Activated CD4-positive, alpha-beta memory T cell treated with anti-CD3 and anti-CD28 coated beads, Interleukin-2, amount 10 ng/mL, durations not matched to agents 7 days and 5 days (primary cell): Measurements from ENCODE around the gene FUOM. TPM values are rescaled to one million over a fixed set of nuclear protein-coding genes. Genes with fewer than 3 reads are reported as not detected.
A peak's percentile ranks its signal among the peaks of the same experiment; 100 is the strongest.
"Not testable (repeated sequence)": the region's sequence is repeated elsewhere in the genome, so short reads cannot be mapped to it uniquely, and the experiment has no call there.

Experiments
- CTCF ChIA-PET: fragments of 350-600 bp; sonication (Branson Sonifier 250); formaldehyde crosslinking; loops from one replicate; lab custom pipeline; 2021; ENCODE audit warnings: antibody characterized with exemption, inconsistent platforms; lab: Charles Lee
- POLR2A ChIA-PET: fragments of 350-600 bp; sonication (Branson Sonifier 250); formaldehyde crosslinking; loops from one replicate; lab custom pipeline; 2021; ENCODE audit warnings: antibody characterized with exemption; lab: Charles Lee
- DNase-seq: peaks from one replicate; pipeline ENCODE4 v3.0.0-alpha.2; 2020
- H3K27ac Mint-ChIP-seq: one replicate; pipeline ENCODE4 v1.8.0; 2021; ENCODE audit warnings: mild to moderate bottlenecking, mixed read lengths
- H3K27me3 Mint-ChIP-seq: one replicate; pipeline ENCODE4 v1.8.0; 2021; ENCODE audit warnings: mixed read lengths
- H3K36me3 Mint-ChIP-seq: one replicate; pipeline ENCODE4 v1.8.0; 2021; ENCODE audit warnings: low read depth, mixed read lengths
- H3K4me1 Mint-ChIP-seq: one replicate; pipeline ENCODE4 v1.8.0; 2021; ENCODE audit warnings: mixed read lengths
- H3K4me3 Mint-ChIP-seq: one replicate; pipeline ENCODE4 v1.8.0; 2021; ENCODE audit warnings: mild to moderate bottlenecking, mixed read lengths
- H3K9me3 Mint-ChIP-seq: one replicate; pipeline ENCODE4 v1.8.0; 2021; ENCODE audit warnings: mixed read lengths
- total RNA-seq, 2 experiments: library from RNA; stranded (reverse); gene quantifications; one replicate each; pipeline ENCODE4 v1.2.3, GENCODE V29; 2021

Gene FUOM
- total RNA-seq, 2 experiments from 2014 or later = 11.2 to 11.4 TPM

DNA sequence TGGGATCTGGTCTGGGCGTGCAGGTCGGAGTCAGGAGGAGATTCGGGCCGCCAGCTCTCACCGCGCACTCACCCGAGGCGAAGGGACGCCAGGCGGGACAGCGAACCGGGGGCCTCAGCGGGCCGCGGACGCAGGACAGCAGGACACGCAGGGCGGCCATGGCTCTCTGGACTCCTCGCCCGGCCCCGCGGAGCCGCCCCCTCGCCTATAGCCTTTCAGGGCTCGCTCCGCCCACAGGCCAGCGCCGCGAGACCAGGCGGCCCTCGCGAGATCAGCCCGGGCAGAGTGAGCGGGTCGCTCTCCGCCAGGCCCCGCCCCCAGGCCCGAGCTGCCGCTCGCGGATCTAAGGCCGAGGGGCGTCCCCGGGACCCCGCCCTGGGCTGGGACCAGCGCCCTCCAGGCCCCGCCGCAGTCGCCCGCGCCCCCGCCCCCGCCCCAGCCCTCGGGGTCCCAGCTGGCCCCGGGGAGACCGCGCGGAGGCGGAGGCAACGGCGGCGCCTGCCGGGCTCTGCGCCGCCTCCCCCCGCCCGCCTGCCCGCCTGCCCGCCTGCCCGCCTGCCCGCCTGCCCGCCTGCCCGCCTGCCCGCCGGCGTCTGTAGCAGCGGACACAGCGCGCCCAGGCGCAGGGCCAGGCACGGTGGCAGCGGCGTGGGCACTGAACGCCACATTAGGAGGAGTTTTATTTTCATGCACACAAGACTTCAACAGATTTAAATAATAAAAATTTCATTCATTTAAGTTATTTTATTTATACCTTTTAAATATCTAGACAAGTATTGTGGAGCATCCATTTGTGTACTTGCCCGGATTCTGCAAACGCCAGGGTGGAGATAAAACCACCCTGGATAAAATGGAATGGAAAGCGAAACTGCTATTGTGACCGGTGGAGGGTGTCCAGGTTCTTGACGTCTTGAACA, 15.6 kb upstream of the FUOM start, which contains the start of gene ECHS1:
Gene ECHS1, minus strand, starts transcription at position 181 of the 917 bp plus-strand sequence. Its CDS starts 21 bp downstream, at position 160.
- no peaks in the 10 kb centered on the region for H3K9me3 Mint-ChIP-seq
- peaks cover 8% of the 10 kb centered on the region for H3K27me3 Mint-ChIP-seq
- CTCF ChIA-PET = interaction anchor here (0.6 to 1.0 kb wide), 2 partner anchors 17 to 44 kb away, joined by 3 read pairs; no protein-coding TSS in a partner anchor
- peak within 1 kb of the TSS; percentile 73 for H3K4me3 Mint-ChIP-seq
- POLR2A ChIA-PET = interaction anchor here (1.0 to 1.8 kb wide), 7 partner anchors 12 to 21 kb away, joined by 3 to 12 read pairs (median 5); partner anchors contain the start of genes FUOM and MTG1
- peak within 1 kb of the TSS; percentile 21 for H3K27ac Mint-ChIP-seq
- peaks cover 24% of the 10 kb centered on the region for H3K4me1 Mint-ChIP-seq
- DNase-seq = peak; percentile 96
- peaks cover 4% of the 10 kb centered on the region for H3K36me3 Mint-ChIP-seq

- no peak for DNase-seq
- Mint-ChIP-seq H3K9me3 (no peaks in the 10 kb centered on the region), H3K36me3 (peaks cover 4% of the 10 kb centered on the region), H3K4me3 (peak overlapping the region; percentile 72), H3K4me1 (peaks cover 24% of the 10 kb centered on the region), H3K27me3 (peaks cover 8% of the 10 kb centered on the region), H3K27ac (no peak overlapping the region)
- ChIA-PET POLR2A (interaction anchor here (1.0 to 1.8 kb wide), 6 partner anchors 15 to 22 kb away, joined by 3 to 12 read pairs (median 5); partner anchors contain the start of genes FUOM and MTG1), CTCF (no interaction called here)
These were observed 14.7 kb upstream of the FUOM start for GRCh38 chr10:133372507-133372906.

DNA sequence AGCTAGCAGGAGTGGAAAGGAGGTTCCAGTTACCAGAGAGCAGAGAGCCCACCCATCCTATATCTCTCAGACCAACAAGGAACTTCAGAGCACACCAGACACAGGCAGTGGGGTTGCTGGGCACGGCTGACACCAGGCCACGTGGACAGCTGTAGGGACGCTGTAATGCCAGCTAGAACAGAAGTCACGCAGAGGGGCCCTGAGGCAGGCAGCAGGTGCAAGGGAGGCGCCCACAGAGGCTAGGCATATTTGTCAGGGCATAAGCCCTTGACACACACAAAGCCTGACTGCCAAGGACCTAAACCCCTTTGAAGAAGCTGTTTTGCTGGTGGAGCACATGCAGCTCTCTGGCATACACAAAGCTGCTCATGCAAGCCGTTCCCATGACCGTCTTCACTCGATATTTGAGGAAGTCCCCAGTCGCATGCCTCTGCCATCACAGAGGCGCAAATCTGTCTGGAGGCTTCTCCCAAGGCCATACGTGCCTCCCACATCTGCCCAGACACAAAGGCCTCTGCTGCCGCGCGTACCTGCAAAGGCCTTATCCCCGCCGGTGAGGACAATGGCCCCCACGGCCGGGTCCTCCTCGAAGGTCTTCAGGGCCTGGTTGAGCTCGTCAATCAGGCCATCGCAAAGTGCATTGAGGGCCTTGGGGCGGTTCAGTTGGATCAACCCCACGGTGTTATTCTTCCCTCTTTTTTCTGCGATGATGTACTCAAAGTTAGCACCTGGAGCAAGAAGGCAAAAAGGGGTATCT, 12.4 kb upstream of the FUOM start:
- Mint-ChIP-seq H3K27ac (no peak overlapping the region), H3K9me3 (no peaks in the 10 kb centered on the region), H3K27me3 (peaks cover 1% of the 10 kb centered on the region), H3K36me3 (peaks cover 4% of the 10 kb centered on the region), H3K4me3 (peak overlapping the region; percentile 38), H3K4me1 (peaks cover 17% of the 10 kb centered on the region)
- DNase-seq = no peak
- POLR2A ChIA-PET = interaction anchor here (1.3 to 1.4 kb wide), 2 partner anchors 9 to 20 kb away, joined by 3 to 4 read pairs; no protein-coding TSS in a partner anchor
- CTCF ChIA-PET = no interaction called here

DNA sequence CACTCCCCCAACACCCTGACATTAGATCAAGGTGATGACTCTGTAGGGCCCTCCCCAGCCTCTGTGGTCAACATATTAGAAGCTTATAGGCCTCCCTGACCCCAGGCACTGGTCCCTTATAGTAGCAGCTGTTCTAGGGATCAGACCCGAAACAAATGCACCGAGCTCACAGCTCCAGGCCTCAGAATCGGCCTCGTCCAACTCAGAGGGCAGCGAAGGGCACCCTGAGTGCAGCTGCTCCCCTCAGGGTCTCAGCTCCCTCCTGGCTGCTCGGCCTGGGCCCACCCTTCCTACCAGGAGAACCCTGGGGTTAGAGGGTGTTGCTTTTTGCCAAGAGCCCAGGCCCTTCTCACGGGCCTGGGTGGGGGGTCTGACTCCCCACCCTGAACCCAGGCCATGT, 10.3 kb upstream of the FUOM start:
- POLR2A ChIA-PET = no interaction called here
- Mint-ChIP-seq H3K36me3 (peaks cover 4% of the 10 kb centered on the region), H3K4me1 (peaks cover 8% of the 10 kb centered on the region), H3K27me3 (no peaks in the 10 kb centered on the region), H3K9me3 (no peaks in the 10 kb centered on the region), H3K4me3 (no peak overlapping the region), H3K27ac (no peak overlapping the region)
- DNase-seq = no peak
- CTCF ChIA-PET = interaction anchor here (0.8 kb wide), 1 partner anchor 38 kb away, joined by 3 read pairs; no protein-coding TSS in a partner anchor

DNA sequence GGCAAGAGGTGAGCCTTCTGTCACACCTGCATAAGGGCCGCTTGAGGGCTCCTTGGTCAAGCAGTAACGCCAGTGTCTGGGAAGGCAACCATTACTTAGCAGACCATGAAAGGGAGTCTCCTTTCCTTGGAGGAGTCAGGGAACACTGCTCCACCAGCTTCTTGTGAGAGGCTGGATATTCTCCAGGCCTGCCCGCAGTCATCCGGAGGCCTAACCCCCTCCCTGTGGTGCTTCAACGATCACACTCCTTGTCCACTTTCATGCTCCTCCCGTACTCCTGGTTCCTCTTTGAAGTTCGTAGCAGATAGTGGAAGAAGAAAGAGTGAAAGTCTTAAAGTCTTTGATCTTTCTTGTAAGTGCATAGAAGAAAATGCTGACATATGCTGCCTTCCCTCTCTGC, 9.6 kb upstream of the FUOM start:
- H3K27ac Mint-ChIP-seq, H3K4me3 Mint-ChIP-seq, DNase-seq, H3K27me3 Mint-ChIP-seq, POLR2A ChIA-PET, H3K36me3 Mint-ChIP-seq, H3K4me1 Mint-ChIP-seq, H3K9me3 Mint-ChIP-seq: not testable (repeated sequence)
- CTCF ChIA-PET = interaction anchor here (0.5 kb wide), 1 partner anchor 38 kb away, joined by 3 read pairs; no protein-coding TSS in a partner anchor

DNA sequence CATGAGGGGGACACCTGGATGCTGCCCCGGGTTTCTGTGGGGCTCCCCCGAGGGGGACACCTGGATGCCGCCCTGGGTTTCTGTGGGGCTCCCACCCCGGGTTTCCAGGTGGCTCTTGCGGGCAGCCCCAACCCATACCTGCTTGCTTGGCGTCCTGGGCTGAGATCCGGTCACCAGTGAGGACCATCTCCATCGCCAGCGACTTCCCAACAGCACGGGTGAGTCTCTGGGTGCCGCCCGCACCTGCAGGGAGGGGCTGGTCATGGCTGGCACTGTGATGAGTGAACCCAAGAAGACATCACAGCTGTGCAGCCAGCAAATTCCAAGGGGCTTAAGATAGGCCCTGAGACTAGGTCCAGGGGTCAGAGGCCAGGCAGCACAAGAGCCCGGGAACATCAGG, 8.9 kb upstream of the FUOM start:
- ChIA-PET POLR2A (no interaction called here), CTCF (interaction anchor here (0.5 kb wide), 1 partner anchor 37 kb away, joined by 3 read pairs; no protein-coding TSS in a partner anchor)
- DNase-seq = no peak
- Mint-ChIP-seq H3K4me1 (peaks cover 3% of the 10 kb centered on the region), H3K9me3 (no peaks in the 10 kb centered on the region), H3K36me3 (peaks cover 4% of the 10 kb centered on the region), H3K27me3 (no peaks in the 10 kb centered on the region), H3K27ac (no peak overlapping the region), H3K4me3 (no peak overlapping the region)

- DNase-seq = no peak
- H3K4me3 Mint-ChIP-seq = no peak overlapping the region
- POLR2A ChIA-PET = no interaction called here
- no peaks in the 10 kb centered on the region for H3K4me1 Mint-ChIP-seq
- H3K9me3 Mint-ChIP-seq = no peaks in the 10 kb centered on the region
- H3K27me3 Mint-ChIP-seq = no peaks in the 10 kb centered on the region
- H3K27ac Mint-ChIP-seq = no peak overlapping the region
- CTCF ChIA-PET = no interaction called here
- H3K36me3 Mint-ChIP-seq = peaks cover 4% of the 10 kb centered on the region
These were observed 8.3 kb upstream of the FUOM start for GRCh38 chr10:133366130-133366478.

DNA sequence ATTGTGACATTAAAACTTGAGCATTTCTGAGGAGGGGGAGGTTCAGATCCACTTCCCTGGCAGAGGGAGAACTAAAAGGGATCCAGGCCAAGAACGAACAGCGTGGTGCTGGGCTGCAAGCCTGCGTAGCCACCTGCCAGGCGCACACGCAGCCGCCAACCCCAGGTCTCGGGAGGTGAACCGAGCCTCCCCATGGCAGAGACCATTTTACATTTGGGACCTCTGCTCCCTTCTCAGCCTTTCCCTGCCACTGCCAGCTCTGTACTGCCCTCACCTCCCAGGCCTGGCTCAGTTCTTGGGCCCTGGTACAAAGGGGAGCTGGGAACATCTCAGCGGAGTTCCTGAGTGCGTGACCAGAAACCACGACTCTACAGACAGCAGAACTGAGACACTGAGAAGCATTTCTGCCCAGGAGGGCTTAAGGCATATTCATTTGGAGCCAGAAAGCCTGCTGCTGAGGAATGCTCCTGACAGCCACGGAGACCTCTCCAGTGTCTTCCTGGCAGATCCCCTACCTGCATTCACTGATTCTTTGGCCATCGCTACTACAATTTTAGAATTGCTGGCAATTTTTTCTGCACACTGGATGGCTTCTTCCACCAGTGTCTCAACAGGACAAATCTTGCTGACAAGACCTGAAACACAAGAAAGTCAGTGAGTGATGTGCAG, 7.8 kb upstream of the FUOM start:
- ChIA-PET CTCF (no interaction called here), POLR2A (no interaction called here)
- Mint-ChIP-seq H3K4me3 (no peak overlapping the region), H3K36me3 (peaks cover 4% of the 10 kb centered on the region), H3K27me3 (no peaks in the 10 kb centered on the region), H3K9me3 (no peaks in the 10 kb centered on the region), H3K27ac (no peak overlapping the region), H3K4me1 (no peaks in the 10 kb centered on the region)
- DNase-seq = no peak

DNA sequence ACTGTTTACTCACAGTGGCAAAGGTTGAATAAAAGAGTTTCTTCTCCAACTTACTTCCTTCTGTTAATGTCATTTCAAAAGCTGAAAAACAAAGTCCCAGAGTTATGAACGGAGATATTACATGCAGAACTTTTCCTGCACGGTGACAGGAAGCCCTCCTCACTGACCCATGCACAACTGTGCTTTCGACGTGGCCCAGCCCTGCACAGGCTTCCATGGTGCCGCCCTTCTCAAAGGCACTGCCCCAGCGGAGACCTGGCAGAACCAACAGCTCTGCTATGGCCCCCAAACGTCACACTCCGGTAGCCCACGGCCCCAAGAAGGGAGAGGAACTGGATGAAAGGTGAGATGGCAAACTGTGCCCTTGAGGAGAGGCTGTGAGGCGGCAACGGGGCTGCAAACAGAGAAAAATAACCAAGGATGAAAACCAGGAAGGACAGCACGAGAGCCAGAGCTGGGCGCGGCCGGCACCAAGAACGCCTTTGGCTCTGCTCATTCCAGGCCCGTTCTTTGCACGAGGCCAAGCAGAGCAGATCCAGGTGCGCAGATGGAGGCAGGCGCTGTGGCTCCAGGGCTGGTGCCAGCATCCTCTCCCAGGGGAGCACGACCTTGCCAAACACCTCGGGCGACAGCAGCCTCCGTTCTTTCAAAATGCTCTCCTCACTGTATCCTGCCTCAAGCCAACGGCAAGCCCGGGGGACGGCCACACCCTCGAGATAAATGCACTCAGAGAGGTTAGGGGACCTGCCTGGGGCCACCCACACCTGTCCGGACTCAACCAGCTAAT, 7.0 kb upstream of the FUOM start:
- Mint-ChIP-seq H3K4me1 (no peaks in the 10 kb centered on the region), H3K4me3 (no peak overlapping the region), H3K9me3 (no peaks in the 10 kb centered on the region), H3K27me3 (no peaks in the 10 kb centered on the region), H3K27ac (no peak overlapping the region), H3K36me3 (peaks cover 4% of the 10 kb centered on the region)
- ChIA-PET POLR2A (no interaction called here), CTCF (no interaction called here)
- no peak for DNase-seq

DNA sequence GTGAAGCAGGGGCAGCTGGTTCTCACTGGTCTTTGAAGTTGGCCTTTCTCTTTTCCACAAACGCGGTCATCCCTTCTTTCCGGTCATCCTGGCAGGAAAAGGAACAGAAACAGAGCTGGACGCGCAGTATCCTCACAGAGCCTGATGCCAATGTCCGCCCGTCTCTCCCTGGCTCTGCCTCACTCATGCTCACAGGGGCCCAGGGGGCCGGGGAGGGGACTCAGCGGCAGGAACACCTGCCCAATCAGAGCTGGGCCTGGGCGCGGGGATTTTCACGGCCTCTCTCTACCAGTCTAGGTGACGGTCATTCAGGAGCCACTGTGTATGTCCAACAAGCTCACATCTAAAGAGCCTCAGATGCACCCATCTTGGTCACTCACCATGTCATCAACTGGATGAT, 5.0 kb upstream of the FUOM start:
- H3K9me3 Mint-ChIP-seq = no peaks in the 10 kb centered on the region
- no peak for DNase-seq
- no peaks in the 10 kb centered on the region for H3K4me1 Mint-ChIP-seq
- H3K36me3 Mint-ChIP-seq = no peaks in the 10 kb centered on the region
- no peak overlapping the region for H3K27ac Mint-ChIP-seq
- ChIA-PET CTCF (no interaction called here), POLR2A (no interaction called here)
- no peak overlapping the region for H3K4me3 Mint-ChIP-seq
- no peaks in the 10 kb centered on the region for H3K27me3 Mint-ChIP-seq

DNA sequence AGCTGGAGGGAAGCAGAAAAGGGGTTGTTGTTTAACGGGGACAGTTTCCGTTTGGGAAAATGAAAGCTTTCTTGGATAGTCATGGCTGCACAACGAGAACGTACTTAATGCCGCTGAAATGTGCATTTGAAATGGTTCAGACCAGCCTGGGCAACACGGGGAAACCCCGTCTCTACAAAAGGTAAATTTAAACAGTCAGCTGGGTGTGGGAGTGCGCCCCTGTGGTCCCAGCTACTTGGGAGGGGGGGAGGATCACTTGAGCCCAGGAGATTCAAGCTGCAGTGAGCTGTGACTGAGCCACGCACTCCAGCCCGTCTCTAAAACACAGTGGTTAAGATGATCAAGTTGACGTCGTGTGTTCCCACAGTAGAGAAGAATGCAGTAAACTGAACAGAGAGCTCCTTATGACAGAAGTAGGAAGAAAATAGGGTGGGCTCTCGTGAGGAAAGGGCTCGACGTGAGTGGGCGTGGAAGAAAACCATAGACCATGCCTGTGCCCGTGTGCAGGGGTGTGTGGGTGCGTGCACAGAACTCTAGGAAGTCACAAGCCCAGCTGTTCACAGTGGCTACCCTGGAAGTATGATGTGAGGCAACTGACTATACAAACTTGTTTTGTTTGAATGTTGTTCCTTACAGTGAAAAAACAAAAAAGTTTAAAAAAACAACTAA, 4.1 kb upstream of the FUOM start:
- Mint-ChIP-seq H3K4me3 (no peak overlapping the region), H3K4me1 (no peaks in the 10 kb centered on the region), H3K27ac (no peak overlapping the region), H3K27me3 (no peaks in the 10 kb centered on the region), H3K9me3 (no peaks in the 10 kb centered on the region), H3K36me3 (no peaks in the 10 kb centered on the region)
- ChIA-PET POLR2A (interaction anchor here (0.7 to 1.9 kb wide), 4 partner anchors 9 to 76 kb away, joined by 3 to 8 read pairs (median 4); partner anchors contain the start of gene ECHS1), CTCF (no interaction called here)
- DNase-seq = no peak
